ENCODE data around the gene CHAC1. TPM values are rescaled to one million over a fixed set of nuclear protein-coding genes. Genes with fewer than 3 reads are reported as not detected.
A peak's percentile ranks its signal among the peaks of the same experiment; 100 is the strongest.

CHAC1 gene
- total and polyA plus RNA-seq, 2 donors = 0.42 to 1.8 TPM

GRCh38 chr15:40936709-40937666 lies 16.3 kb upstream of the CHAC1 start:
- DNase-seq (ENCODE audit: extremely low spot score) = no peak
- Histone ChIP-seq H3K27ac (ENCODE audit: low read depth) (no peak overlapping the region), H3K36me3 (ENCODE audit: insufficient read depth) (no peaks in the 10 kb centered on the region), H3K4me3 (ENCODE audit: low read depth, low read length) (no peak overlapping the region), H3K4me1 (ENCODE audit: insufficient read depth) (no peaks in the 10 kb centered on the region)
- 83% methylated on average over 15 of the region's 15 CpGs for WGBS

DNA sequence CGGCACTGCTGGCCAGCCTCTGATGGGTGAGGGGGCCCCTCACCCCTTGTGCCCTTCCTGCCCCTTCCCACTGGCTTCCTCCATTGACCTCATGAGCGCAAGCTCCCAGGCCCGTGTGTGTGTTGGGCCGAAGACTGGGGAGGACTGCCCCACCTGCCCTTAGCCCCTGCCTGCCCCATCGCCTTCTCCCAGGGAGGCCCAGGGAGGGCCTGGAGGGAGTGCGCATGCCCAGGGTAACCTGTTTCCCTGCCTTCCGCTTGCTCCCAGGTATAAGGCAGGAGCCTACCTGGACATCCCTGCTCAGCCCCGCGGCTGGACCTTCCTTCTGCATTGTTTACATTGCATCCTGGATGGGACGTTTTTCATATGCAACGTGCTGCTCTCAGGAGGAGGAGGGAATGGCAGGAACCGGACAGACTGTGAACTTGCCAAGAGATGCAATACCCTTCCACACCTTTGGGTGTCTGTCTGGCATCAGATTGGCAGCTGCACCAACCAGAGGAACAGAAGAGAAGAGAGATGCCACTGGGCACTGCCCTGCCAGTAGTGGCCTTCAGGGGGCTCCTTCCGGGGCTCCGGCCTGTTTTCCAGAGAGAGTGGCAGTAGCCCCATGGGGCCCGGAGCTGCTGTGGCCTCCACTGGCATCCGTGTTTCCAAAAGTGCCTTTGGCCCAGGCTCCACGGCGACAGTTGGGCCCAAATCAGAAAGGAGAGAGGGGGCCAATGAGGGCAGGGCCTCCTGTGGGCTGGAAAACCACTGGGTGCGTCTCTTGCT lies 15.3 kb upstream of the CHAC1 start:
- no peak overlapping the region for H3K4me3 ChIP-seq (ENCODE audit: low read depth, low read length)
- H3K4me1 ChIP-seq (ENCODE audit: insufficient read depth) = no peaks in the 10 kb centered on the region
- no peak for DNase-seq (ENCODE audit: extremely low spot score)
- no peaks in the 10 kb centered on the region for H3K36me3 ChIP-seq (ENCODE audit: insufficient read depth)
- no peak overlapping the region for H3K27ac ChIP-seq (ENCODE audit: low read depth)
- 76% methylated on average over 19 of the region's 19 CpGs for WGBS

GRCh38 chr15:40938536-40938870 lies 14.8 kb upstream of the CHAC1 start:
- 93% methylated on average over 6 of the region's 6 CpGs for WGBS

DNA sequence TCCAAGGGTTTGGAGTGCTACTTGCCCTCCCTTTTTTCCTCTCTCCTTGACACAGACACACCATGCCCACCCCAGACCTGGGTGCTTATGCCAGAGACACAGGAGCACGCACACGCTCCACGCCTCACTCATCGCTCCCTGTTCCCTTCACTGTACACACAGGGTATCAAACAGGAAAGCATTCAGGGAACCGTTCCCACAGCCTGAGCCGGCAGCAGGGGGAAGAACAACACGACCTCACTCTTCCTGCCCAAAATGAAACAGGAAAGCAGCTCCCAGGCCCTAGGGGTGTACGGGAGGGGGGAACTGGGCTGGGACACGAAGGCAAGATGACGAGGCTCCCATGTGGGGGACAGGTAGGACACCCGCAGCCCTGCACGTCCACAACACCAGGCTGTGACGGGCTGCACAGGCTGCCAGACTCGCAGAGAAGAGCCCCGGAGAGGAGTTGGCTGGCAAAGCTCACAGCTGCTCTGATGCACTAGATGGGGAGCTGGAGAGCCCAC lies 12.9 kb upstream of the CHAC1 start:
- 56% methylated on average over 15 of the region's 15 CpGs for WGBS
- no peak for DNase-seq (ENCODE audit: extremely low spot score)
- no peak overlapping the region for H3K4me3 ChIP-seq (ENCODE audit: low read depth, low read length)
- no peaks in the 10 kb centered on the region for H3K36me3 ChIP-seq (ENCODE audit: insufficient read depth)
- no peak overlapping the region for H3K27ac ChIP-seq (ENCODE audit: low read depth)
- H3K4me1 ChIP-seq (ENCODE audit: insufficient read depth) = no peaks in the 10 kb centered on the region

More at GRCh38 chr15:40938536-40938870, 14.8 kb upstream of the CHAC1 start:
- Histone ChIP-seq H3K36me3 (ENCODE audit: insufficient read depth) (no peaks in the 10 kb centered on the region), H3K4me3 (ENCODE audit: low read depth, low read length) (no peak overlapping the region), H3K4me1 (ENCODE audit: insufficient read depth) (no peaks in the 10 kb centered on the region), H3K27ac (ENCODE audit: low read depth) (no peak overlapping the region)
- no peak for DNase-seq (ENCODE audit: extremely low spot score)

DNA sequence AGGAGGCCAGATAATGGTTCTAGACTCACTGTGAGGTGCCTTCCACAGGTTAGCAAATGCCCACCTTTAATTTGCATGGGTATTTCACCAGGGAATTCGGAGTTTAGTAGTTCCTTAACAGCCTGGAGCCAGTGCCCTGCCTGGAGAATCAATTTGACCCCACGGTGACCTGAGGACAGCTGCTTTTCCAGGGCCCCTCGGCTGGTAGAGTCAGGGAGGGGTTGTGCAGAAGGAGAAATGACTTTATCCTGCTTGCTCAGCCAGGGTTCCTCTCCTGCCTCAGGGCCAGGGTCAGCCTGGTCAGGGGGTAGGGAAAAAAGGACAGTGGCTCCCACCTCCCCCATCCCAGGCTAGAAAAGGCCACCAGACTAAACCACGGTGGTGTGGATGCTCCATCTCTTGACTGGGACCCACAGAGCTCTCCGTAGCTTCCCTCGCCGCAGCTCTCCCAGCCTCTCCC lies 12.2 kb upstream of the CHAC1 start:
- Histone ChIP-seq H3K27ac (ENCODE audit: low read depth) (no peak overlapping the region), H3K36me3 (ENCODE audit: insufficient read depth) (no peaks in the 10 kb centered on the region), H3K4me1 (ENCODE audit: insufficient read depth) (no peaks in the 10 kb centered on the region), H3K4me3 (ENCODE audit: low read depth, low read length) (no peak overlapping the region)
- 29% methylated on average over 7 of the region's 7 CpGs for WGBS
- DNase-seq (ENCODE audit: extremely low spot score) = no peak

- DNase-seq (ENCODE audit: extremely low spot score) = no peak
- Histone ChIP-seq H3K36me3 (ENCODE audit: insufficient read depth) (no peaks in the 10 kb centered on the region), H3K4me3 (ENCODE audit: low read depth, low read length) (peak overlapping the region; percentile 52), H3K27ac (ENCODE audit: low read depth) (peak overlapping the region; percentile 81), H3K4me1 (ENCODE audit: insufficient read depth) (no peaks in the 10 kb centered on the region)
- whole genome bisulfite sequencing = under 1% methylated on average over 92 of the region's 92 CpGs
Measured at GRCh38 chr15:40941528-40942336, 11.5 kb upstream of the CHAC1 start.

DNA sequence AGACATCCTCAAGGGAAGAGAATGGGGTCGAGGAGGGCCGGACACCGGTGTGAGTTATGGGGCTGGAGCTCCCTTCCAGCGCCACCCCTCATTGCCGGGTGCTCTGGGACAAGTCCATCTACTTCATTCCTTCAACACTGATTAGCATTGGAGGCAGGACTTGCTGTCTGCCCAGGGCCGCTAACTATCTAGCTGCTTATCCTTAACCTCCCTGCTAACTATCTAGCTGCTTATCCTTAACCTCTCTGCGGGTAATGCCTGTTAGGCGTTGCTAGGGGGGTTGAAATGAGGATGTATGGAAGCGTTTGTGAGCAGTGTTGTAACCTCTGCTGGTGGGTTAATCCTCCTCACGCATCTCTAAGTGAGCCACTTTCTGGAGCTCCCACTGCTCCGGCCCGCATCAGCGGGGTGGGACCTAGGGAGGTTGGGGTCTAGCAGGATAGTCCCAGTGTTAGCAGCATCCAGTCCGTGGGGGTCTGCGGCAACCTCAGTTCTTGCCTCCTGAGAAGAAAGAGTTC lies 10.9 kb upstream of the CHAC1 start:
- Histone ChIP-seq H3K4me1 (ENCODE audit: insufficient read depth) (no peaks in the 10 kb centered on the region), H3K36me3 (ENCODE audit: insufficient read depth) (no peaks in the 10 kb centered on the region), H3K4me3 (ENCODE audit: low read depth, low read length) (peak overlapping the region; percentile 52), H3K27ac (ENCODE audit: low read depth) (peak overlapping the region; percentile 81)
- no peak for DNase-seq (ENCODE audit: extremely low spot score)
- 43% methylated on average over 15 of the region's 15 CpGs for WGBS

GRCh38 chr15:40942878-40943277 lies 10.4 kb upstream of the CHAC1 start:
- no peaks in the 10 kb centered on the region for H3K4me1 ChIP-seq (ENCODE audit: insufficient read depth)
- 92% methylated on average over 12 of the region's 12 CpGs for WGBS
- no peak overlapping the region for H3K4me3 ChIP-seq (ENCODE audit: low read depth, low read length)
- no peak for DNase-seq (ENCODE audit: extremely low spot score)
- H3K27ac ChIP-seq (ENCODE audit: low read depth) = no peak overlapping the region
- H3K36me3 ChIP-seq (ENCODE audit: insufficient read depth) = no peaks in the 10 kb centered on the region

GRCh38 chr15:40943764-40944365 lies 9.4 kb upstream of the CHAC1 start:
- H3K36me3 ChIP-seq (ENCODE audit: insufficient read depth) = no peaks in the 10 kb centered on the region
- DNase-seq (ENCODE audit: extremely low spot score) = no peak
- H3K27ac ChIP-seq (ENCODE audit: low read depth) = no peak overlapping the region
- H3K4me3 ChIP-seq (ENCODE audit: low read depth, low read length) = no peak overlapping the region
- no peaks in the 10 kb centered on the region for H3K4me1 ChIP-seq (ENCODE audit: insufficient read depth)
- WGBS = 97% methylated on average over 9 of the region's 9 CpGs

GRCh38 chr15:40944510-40945296 lies 8.6 kb upstream of the CHAC1 start:
- DNase-seq (ENCODE audit: extremely low spot score) = no peak
- Histone ChIP-seq H3K27ac (ENCODE audit: low read depth) (no peak overlapping the region), H3K4me1 (ENCODE audit: insufficient read depth) (no peaks in the 10 kb centered on the region), H3K4me3 (ENCODE audit: low read depth, low read length) (no peak overlapping the region), H3K36me3 (ENCODE audit: insufficient read depth) (no peaks in the 10 kb centered on the region)
- 92% methylated on average over 11 of the region's 11 CpGs for WGBS

DNA sequence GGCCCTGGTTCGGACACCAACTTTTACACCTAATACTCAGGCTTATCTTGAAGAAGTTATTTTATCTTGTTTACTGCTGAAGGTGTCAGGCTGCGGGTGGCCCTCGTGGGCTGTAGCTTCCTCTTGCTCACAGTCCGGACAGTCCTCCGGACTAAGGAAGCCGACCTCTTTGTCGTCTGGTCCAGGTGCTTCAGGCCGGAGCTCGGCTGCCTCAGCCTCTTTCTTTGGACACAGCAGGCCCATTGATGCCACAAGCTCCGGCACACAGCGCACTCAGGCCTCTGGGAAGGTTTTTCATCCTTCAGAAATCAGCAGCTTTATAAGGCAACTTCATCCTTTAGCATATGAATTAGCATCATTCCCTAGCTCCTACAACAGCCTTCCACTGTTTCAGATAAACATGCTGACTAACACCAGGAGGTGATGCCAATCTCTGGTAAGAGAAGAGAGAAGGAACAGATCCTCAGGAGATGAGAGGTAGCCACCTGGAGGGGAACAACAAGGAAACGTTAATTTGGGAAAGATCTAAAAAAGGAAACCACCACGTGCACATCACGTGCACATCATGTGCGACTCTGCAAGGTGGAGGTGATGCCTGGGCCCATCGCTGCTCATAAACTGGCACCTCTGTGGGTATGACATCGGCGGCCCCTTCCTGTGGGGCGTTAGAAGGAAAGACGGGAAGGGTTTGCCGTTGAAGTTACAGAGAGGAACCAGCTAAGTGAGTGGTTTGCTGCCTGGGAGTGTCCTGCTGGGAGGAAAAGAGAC lies 4.4 kb upstream of the CHAC1 start:
- H3K4me3 ChIP-seq (ENCODE audit: low read depth, low read length) = no peak overlapping the region
- 74% methylated on average over 21 of the region's 21 CpGs for WGBS
- no peaks in the 10 kb centered on the region for H3K36me3 ChIP-seq (ENCODE audit: insufficient read depth)
- DNase-seq (ENCODE audit: extremely low spot score) = no peak
- no peaks in the 10 kb centered on the region for H3K4me1 ChIP-seq (ENCODE audit: insufficient read depth)
- no peak overlapping the region for H3K27ac ChIP-seq (ENCODE audit: low read depth)
